GM18511 (cell line): ENCODE data around the gene SYNPO2L.
"Not testable (repeated sequence)": the region's sequence is repeated elsewhere in the genome, so short reads cannot be mapped to it uniquely, and the experiment has no call there.

Experiments used
- ATAC-seq: cut with Tn5 transposase; IDR thresholded peaks from one replicate; pipeline ENCODE4 v1.9.1; 2021; ENCODE audit warnings: mild to moderate bottlenecking, moderate library complexity; ENCODE audit not compliant: unreplicated experiment

SYNPO2L gene

GRCh38 chr10:73655990-73656298 lies at the start of gene SYNPO2L:
SYNPO2L (minus strand) TSS chr10:73656029; CDS start chr10:73655922, 107 bp downstream.
- no peak for ATAC-seq

GRCh38 chr10:73703924-73704323 lies 48.1 kb upstream of the SYNPO2L start:
- not testable (repeated sequence) for ATAC-seq

- ATAC-seq, result not testable (repeated sequence)
Measured at GRCh38 chr10:73698819-73699218, 43.0 kb upstream of the SYNPO2L start.

- ATAC-seq, result not testable (repeated sequence)
Measured at GRCh38 chr10:73697675-73698159, 41.9 kb upstream of the SYNPO2L start, which contains the start of gene AGAP5. AGAP5 (minus strand) TSS chr10:73698109; CDS start chr10:73697755, 354 bp downstream.

GRCh38 chr10:73695302-73695701 lies 39.5 kb upstream of the SYNPO2L start:
- ATAC-seq, result not testable (repeated sequence)

- ATAC-seq, result not testable (repeated sequence)
Measured at GRCh38 chr10:73690755-73691154, 34.9 kb upstream of the SYNPO2L start.

- not testable (repeated sequence) for ATAC-seq
Measured at GRCh38 chr10:73689596-73689995, 33.8 kb upstream of the SYNPO2L start.

GRCh38 chr10:73687641-73688040 lies 31.8 kb upstream of the SYNPO2L start:
- ATAC-seq, result not testable (repeated sequence)

GRCh38 chr10:73674546-73674945 lies 18.7 kb upstream of the SYNPO2L start:
- not testable (repeated sequence) for ATAC-seq

GRCh38 chr10:73668378-73668777 lies 12.5 kb upstream of the SYNPO2L start:
- ATAC-seq, result not testable (repeated sequence)

GRCh38 chr10:73666153-73666809 lies 10.5 kb upstream of the SYNPO2L start:
- not testable (repeated sequence) for ATAC-seq

- ATAC-seq, result not testable (repeated sequence)
Measured at GRCh38 chr10:73665581-73665980, 9.8 kb upstream of the SYNPO2L start.

GRCh38 chr10:73664156-73665040 lies 8.6 kb upstream of the SYNPO2L start:
- ATAC-seq, result not testable (repeated sequence)

GRCh38 chr10:73663621-73664020 lies 7.8 kb upstream of the SYNPO2L start:
- not testable (repeated sequence) for ATAC-seq

GRCh38 chr10:73662705-73663104 lies 6.9 kb upstream of the SYNPO2L start:
- ATAC-seq, result not testable (repeated sequence)

- ATAC-seq, result no peak
Measured at GRCh38 chr10:73655257-73655989, 406 bp downstream of the SYNPO2L start.

- ATAC-seq, result no peak
Measured at GRCh38 chr10:73653701-73654100, 2.1 kb downstream of the SYNPO2L start.

- no peak for ATAC-seq
Measured at GRCh38 chr10:73653195-73653594, 2.6 kb downstream of the SYNPO2L start.

- ATAC-seq, result peak; percentile 59
Measured at GRCh38 chr10:73650537-73651331, 5.1 kb downstream of the SYNPO2L start.

GRCh38 chr10:73649876-73650536 lies 5.8 kb downstream of the SYNPO2L start:
- no peak for ATAC-seq
